Femur (tissue), 1 donor: ENCODE results near the gene ADGRG1.
"Not testable (repeated sequence)": the region's sequence is repeated elsewhere in the genome, so short reads cannot be mapped to it uniquely, and the experiment has no call there.

Source experiments
- DNase-seq: peaks from one replicate; pipeline ENCODE4 v3.0.0-alpha.2; 2017

Gene ADGRG1

DNA sequence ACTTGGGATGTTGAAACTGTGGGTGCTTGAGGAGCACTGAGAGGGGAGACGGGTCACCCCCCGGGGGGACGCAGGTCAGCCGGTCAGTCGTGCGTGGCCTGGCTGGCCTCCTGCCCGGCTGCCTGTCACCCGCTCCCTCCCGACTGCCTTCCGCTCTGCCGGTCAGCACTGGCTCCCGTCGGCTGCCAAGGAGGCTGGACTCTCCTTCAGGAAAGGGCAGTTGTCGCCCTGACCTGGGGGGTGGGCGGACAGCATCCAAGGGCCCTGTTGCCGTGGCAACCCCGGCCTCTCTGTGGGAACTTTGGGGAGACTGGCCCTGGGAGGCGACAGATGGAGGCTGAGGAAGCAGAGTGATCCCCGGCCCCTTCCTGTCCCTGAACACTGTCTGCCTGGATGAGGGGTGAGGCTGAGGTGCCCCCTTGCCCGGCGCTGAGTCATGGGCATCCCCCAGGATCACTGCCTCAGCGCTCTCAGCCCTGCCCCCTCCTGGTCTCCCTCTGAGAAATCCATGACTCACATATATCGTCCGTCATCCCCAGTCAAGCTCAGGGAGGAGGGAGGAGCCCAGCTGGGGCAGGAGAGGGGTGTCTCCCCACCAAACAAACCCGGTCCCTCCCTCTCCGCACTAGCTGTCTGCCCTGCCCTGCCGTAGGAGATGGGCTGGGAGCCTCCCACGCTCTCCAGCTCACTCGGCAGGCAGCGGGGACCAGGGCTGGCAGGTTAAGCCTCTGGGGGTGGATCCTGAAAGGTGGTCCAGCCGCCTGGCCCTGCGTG is at the start of gene ADGRG1:
ADGRG1 (plus strand) TSS at position 623 of the 774 bp plus-strand sequence. CDS start 21,658 bp downstream, outside the sequence.
- peak; percentile 85 for DNase-seq

DNA sequence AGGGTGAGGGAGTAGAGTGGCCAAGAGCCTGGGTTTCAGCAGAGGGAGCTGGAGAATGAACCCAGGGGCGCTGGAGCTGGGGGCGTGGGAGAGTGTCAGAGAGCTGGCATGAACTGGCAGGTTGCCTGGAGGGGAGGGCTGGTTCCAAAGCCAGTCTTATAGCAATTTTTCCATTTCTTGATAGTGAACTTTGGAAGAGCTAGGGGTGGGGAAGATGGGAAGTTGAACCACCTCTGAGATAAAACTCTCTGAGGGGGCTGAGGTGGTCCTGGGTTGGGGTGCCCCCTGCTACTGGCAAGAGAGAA is 49.1 kb upstream of the ADGRG1 start:
- DNase-seq, result no peak

DNA sequence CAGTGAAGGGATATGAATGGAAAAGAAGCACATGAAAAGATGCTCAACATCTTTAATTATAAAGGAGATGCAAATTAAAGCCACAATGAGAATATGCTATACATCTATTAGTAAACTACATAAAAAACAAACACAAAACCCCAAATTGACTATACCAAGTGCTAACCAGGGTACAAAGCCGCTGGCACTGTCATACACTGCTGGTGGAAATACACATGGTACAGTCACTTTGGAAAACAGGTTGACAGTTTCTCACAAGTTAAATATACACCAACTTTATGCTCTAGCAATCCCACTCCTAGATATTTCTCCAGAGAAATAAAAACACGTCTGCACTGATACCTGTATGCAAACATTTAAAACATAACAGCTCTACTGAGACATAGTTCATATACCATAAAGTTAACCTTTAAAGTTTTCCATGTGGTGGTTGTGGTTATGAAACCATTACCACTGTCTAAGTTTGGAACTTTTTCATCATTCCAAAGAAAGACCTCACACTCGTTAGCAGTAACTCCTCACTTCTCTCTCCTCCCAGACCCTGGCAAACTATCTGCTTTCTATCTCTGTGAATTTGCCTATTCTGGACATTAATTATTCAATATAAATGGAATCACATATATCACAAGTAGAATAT is 43.3 kb upstream of the ADGRG1 start:
- DNase-seq, result no peak

DNA sequence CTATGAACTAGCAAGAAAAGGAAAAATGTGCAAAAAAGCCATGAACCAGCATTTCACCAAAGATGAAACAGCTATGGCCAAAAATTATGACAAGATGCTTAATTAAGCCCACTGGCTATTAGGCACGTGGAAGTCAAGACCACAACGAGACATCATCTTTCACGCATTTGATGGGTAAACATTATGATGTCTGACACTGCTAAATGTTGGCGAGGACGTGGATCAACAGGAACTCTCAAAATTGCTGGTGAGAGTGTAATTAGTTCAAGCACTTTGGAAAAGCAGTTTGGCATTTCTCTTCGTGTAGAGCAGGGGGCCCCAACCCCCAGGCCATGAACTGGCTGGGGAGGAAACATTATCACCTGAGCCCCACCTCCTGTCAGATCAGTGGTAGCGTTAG is 39.6 kb upstream of the ADGRG1 start:
- no peak for DNase-seq

DNA sequence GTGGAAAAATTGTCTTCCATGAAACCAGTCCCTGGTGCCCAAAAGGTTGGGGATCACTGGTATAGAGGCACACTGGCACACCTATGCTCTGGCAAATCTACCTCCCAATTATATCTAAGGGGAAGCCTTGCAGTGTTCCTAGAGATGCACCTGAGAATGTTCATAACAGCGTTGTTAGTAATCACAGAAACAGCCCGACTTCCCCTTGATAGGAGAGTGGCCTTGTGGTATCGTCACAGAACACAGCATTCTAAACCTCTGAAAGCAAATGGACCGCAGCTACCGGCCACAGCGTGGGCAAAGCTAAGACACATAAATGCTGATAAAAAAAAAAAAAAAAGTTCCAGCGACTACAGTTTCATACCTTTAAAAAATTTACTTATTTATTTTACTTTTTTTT is 39.1 kb upstream of the ADGRG1 start:
- no peak for DNase-seq

DNA sequence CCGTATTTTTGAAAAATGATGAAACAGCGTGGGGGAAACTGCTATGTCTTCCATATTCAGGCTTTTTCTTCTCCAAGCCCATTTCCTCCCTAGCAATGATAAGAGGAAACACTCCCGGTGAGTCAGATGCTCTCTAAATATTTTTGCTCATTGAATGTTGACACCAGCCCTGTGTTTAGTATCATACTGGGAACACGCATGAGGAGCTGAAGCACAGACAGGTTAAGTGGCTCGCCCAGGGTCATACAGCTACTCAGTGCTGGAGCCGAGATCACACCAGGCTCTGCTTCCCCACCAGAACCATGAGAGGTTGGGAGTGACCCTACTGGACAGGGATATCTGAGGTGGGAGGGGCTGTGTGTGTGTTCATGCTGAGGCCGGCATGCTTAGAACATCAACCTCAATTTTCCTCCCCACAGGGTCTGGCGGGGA is 37.8 kb upstream of the ADGRG1 start:
- DNase-seq, result no peak

DNA sequence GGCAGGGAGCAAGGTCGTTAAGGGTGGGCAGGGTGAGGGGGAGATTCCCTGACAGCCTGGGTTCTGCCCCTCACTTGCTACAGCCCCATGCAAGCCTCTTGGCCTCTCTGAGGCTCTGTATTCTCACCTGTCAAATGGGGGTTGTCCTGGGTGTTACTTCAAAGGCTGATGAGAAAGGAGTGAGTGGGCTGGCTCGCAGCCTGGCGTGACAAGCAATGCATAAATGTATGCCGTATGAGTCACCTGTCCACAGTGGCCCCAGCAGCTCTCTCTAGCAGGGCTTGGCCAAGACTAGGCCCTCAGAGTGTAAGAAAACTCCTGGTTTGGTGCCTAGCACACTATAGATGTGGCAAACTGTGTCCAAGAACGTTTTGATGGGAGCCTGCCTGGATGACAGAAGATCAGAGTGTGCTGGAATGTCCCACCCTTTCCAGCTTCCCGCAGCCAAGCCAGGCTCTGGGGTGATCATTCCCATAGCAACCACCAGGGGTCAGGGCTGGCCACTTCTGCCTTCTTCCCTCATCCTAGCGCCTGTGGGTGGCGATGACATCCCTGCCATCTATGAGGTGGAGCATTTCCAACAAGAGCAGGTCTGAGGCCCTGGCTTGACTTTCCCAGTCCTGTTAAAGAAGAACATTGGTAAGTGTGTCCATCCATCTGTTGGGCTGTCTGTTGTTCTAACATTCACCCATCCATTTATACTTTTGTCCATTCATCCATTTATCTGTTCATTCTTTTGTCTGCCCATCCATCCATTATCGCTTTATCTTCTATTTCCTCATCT is 37.2 kb upstream of the ADGRG1 start:
- peak; percentile 78 for DNase-seq

DNA sequence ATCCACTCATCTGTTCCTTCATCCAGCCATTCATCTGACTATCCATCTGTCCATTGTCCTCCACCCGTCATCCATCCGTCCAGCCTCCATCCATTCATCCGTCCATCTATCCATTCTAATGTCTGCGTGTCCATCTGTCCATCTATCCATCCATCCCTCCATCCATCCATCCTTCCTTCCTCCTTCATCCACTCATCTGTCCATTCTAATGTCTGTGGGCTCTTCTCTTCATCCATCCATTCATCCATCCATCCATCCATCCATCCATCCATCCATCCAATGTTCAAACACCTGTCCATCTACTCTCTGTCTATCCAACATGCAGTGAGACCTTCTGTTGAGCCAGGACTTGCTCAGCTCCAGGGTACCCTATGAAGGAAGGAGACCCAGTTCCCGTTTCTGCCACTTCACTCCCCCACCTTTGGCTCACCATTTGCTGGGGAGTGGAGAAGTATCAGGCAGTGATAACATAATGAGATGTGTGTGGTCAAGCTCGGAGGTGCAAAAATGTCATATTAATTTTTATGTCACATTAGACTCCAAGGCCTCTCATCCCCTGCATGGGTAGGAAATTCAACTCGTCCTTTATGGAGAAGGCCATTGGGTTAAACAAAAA is 36.5 kb upstream of the ADGRG1 start:
- no peak for DNase-seq

DNA sequence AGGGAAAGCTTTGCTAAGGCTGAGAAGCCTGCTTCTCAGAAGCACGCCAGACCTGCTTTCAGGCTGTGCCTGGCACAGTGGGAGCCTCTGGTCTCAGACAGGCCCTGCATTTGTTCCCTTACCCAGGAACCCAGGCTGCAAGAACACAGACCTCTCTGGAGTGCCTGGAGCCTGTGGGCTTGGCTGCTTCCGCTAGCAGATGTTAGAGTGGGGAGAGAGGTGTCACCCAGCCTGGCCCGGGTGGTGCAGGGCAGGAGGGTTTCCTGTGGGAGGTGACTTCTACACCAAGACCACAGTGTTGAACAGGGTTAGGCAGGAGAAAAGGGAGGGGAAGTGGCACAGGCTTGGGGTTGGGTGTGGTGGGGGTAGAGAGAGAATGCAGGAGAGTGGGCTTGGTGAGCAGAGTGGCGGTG is 35.8 kb upstream of the ADGRG1 start:
- DNase-seq, result no peak

DNA sequence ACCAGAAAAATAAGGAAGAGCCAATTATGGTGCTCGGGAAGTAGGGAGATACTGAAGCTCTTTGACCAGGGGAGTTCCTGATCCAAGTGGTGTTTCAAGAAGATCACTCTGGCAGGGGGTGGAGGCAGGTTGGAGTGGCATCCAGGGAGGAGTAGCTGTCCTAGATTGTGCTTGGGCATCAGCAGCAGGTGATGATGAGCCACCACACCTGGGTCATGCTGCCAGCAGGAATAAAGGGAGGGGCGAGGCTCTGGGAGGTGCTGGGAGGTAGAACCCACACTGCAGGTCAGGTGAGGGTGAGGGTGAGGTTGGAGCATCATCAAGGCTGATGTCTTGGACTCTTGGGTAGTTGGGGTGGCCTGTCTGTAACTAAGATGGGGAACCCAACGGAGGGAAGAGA is 35.4 kb upstream of the ADGRG1 start:
- no peak for DNase-seq

DNA sequence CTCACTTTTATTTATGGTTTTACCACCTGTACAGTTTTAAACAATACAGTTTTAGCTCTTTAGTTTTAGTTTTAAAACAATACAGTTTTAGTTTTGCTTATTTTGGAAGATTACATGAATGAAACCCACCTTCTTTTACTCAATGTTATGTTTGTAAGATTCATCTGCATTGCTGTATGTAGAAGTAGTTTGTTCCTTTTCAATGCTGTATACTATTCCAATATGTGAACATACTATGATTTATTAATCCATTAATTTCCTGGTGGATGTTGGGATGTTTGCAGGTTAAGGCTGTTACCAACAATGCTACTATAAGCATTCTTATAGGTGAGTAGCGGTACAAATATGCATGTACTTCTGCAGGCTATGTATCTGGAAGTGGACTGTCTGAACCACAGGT is 34.4 kb upstream of the ADGRG1 start:
- no peak for DNase-seq

DNA sequence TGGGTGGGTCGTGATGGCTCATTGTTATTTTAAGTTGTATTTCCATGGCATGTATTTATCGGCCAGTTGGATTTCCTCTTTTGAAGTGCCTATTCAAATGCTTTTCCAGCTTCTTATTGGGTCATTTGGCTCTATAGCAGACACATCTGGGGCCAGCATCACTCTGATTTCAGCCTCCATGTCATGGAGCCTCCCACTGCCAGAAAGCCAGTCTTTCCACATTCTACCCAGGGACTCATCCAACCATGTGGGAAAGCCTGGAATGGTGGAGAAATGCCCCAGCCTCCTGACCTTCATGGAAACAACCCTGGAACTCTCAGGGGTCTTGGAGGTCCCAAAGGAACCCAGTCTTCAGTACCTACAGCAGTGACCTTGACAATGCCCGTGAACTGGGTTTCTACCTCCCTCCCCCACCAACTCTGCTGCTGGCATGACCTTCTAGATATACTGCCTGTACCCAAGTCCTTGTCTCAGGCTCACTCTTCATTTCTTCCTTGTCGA is 33.8 kb upstream of the ADGRG1 start:
- DNase-seq, result no peak

DNA sequence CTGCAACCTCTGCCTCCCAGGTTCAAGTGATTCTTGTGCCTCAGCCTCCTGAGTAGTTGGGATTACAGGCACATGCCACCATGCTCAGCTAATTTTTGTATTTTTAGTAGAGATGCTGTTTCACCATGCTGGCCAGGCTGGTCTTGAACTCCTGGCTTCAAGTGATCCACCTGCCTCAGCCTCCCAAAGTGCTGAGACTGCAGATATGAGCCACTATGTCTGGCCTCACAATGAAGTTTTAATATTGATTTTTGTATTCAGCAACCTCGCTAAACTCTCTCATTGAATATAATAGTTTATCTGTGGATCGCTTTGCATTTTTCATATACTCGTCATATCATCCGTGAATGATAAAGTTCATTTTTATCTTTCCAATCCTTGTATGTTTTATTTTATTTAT is 32.2 kb upstream of the ADGRG1 start:
- DNase-seq, result not testable (repeated sequence)

DNA sequence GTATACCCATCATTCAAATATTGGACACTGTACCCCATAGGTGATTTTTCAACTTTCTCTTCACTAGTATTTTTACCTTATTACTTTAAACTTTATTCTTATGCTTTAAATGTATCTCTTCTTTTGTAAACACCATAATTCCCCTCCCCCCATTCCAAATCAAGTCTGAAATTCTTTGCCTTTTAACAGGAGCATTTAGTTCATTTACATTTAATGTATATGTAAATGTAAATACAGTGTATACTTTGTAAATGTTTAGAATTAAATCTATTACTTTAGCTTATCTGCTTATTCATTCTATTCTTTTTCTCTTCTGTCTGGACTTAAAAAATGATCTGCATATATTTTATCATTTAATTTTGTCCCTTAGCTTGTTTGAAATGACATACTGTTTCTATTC is 30.0 kb upstream of the ADGRG1 start:
- DNase-seq, result no peak

DNA sequence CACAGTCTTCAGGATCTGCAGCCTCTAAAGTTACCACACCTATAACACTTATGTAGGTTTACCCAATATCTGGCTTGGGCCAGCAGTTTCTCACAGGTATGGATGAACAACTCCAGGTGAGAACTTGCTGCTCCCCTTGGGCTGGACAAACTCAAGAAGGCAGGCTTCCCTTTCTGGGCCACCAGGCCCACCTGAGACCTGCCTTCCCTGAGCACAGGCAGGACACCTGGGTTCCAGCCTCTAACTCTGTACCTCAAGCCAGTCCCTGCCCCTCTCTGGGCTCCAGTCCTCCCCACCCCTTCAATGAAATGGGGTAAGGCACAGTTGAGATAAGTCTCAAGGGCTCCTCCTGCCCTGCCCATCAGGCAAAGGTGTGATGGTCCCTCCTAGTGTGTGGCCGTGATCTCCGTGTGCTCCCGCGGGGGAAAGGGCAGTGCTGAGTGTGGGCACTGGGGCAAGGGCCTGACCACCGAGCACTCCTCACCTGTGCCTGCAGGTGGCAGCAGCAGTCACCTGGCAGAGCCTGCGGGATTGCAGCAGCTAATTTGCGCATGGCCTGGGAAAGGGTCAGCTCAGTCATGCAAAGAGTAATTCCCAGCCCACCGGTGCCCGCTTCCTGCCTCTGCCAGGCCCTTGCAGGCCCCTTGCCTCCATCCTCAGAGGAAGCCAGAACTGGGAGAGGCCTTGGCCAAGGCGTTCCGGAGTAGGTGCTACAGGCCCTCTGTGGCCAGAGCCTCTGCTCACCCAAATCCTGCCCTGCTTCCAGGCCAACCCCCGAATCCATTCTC is 28.2 kb upstream of the ADGRG1 start:
- DNase-seq, result peak; percentile 52

DNA sequence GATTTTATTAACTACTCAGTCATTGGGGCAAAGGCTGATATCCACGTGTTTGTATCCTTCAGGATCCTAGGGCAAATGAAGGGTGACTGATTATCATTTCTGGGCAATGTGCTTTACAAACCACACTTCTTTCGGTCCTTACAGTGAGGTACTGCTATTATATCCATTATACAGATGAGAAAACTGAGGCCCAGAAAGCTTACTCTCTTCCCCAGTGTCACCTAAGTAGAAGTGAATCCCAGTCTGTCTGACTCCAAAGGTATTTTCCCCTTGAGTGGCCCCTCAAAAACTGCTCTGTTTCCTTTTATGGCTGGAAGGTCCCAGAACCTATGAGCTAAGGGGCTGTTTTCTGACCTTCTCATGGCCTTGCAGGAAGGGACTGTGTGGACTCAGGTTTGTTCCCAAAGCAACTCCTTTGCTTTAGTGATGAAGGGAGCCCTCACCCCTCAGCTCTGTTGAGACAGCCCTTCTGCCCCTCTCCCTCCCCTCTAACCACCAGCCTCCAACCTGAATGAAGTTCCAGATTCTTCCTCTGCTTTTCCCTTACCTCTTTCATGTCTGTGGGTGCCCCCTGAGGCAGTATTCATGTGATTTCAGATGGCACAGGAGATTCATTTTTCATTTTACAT is 27.4 kb upstream of the ADGRG1 start:
- no peak for DNase-seq

DNA sequence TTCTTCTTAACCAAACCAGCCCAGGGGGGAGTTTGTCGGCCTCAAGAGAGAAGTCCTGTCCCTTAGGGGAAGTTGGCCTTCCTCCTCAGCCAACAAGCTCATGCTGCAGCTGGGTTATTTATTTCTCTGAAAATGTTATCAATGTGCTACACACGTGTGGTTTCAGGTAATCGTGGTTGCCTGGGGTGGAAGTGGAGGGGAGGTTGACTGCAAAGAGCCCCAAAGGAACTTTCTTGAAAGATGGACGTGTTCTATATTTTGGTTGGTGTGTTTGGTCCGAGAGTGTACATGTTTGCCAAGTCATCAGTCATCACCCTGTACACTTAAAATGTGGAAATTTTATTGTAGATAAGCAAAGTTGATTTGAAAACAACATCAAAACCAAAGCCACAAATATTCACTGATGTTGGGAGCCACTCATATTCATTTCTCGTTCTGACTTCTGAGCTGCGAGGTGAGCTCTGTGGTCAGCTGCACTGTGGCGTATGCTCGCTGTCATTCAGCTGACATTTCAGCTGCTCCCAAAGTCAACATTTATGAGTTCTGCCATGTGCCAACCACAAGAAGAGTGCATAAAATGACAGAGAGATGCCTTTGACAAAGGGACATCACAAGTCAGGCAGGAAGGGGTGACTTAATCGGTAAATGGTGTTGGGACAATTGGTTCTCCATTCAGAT is 26.5 kb upstream of the ADGRG1 start:
- no peak for DNase-seq

DNA sequence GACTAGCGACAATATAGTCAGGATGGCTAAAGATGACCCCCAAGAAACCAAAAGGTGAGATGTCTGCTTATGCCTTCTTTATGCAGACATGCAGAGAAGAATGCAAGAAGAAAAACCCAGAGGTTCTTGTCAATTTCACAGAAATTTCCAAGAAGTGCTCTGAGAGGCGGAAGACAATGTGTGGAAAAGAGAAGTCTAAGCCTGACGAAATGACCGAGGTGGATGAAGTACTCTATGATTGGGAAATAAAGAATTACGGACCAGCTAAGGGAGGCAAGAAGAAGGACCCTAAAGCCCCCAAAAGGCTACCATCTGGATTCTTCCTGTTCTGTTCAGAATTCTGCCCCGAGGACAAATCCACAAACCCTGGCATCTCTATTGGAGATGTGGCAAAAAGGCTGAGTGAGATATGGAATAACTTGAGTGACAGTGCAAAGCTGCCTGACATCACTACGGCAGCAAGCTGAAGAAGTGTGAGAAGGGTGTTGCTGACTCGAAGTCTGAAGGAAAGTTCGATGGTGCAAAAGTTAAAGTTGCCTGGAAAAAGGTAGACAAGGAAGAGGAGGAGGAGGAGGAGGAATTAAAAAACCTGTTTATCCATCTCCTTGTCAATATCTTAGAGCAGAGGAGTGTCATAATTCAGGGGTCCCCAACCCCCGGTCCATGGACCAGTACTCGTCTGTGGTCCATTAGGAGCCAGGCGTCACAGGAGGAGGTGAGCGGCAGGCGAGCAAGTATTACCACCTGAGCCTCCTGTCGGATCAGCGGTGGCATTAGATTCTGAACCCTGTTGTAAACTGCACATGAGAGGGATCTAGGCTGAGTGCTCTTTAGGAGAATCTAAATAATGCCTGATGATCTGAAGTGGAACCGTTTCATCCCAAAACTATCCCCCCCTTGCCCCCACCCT is 25.1 kb upstream of the ADGRG1 start:
- DNase-seq, result no peak

DNA sequence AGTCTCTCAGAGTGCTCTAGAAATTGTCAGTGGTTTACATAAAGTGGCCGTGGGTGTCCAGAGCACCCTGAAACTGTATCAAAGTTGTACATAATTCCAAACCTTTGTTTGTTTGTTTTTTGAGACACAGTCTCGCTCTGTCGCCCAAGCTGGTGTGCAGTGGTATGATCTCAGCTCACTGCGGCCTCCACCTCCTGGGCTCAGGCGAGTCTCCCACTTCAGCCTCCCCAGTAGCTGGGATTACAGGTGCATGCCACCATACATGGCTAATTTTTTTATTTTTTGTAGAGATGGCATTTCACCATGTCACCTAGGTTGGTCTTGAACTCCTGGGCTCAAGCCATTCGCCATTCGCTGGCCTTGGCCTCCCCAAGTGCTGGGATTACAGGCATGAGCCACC is 24.3 kb upstream of the ADGRG1 start:
- no peak for DNase-seq

DNA sequence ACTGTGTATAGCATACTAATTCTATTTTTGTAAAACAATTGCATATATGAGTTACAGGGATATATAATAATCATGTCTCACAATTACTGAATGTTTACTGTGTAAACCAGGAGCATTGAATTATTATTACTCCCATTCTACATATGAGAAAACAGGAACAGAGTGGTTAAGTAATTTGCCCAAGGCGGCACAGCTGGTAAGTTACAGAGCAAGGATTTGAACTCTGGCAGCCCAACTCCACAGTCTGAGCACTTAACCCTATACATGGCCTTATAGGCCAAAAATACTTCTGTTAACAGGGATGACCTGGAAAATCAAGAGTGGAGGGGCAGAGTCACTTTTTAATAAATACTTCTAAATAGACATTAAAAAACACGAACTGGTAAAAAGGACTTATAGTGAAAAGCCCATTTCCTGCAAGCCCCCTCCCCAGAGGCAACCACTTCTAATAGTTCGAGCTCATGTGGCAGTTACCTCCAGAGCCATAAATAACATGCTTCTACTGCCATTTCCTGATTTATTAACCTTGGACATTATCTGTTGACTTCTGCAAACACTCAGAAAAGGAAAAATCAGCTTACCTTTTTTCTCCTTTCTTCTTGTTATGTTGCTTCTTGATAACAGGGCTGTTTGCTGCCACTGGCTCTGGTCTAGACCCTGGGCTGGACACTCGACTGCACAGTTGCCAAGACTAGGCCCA is 22.1 kb upstream of the ADGRG1 start:
- no peak for DNase-seq
